Activated CD4-positive, alpha-beta memory T cell treated with anti-CD3 and anti-CD28 coated beads for 36 hours (primary cell): ENCODE results near the gene PLXNA2. TPM values are rescaled to one million over a fixed set of nuclear protein-coding genes. Genes with fewer than 3 reads are reported as not detected.

Source experiments
- CTCF ChIA-PET: fragments of 350-600 bp; sonication (Branson Sonifier 250); formaldehyde crosslinking; loops from one replicate; lab custom pipeline; 2021; ENCODE audit warnings: antibody characterized with exemption, inconsistent platforms; lab: Charles Lee
- POLR2A ChIA-PET: fragments of 350-600 bp; sonication (Branson Sonifier 250); formaldehyde crosslinking; loops from one replicate; lab custom pipeline; 2021; ENCODE audit warnings: antibody characterized with exemption; lab: Charles Lee
- DNase-seq: peaks from one replicate; pipeline ENCODE4 v3.0.0-alpha.2; 2020
- H3K27ac Mint-ChIP-seq: one replicate; pipeline ENCODE4 v1.8.0; 2021; ENCODE audit warnings: mixed read lengths
- H3K27me3 Mint-ChIP-seq: one replicate; pipeline ENCODE4 v1.8.0; 2021; ENCODE audit warnings: mixed read lengths
- H3K36me3 Mint-ChIP-seq: one replicate; pipeline ENCODE4 v1.8.0; 2021; ENCODE audit warnings: mixed read lengths
- H3K4me1 Mint-ChIP-seq: one replicate; pipeline ENCODE4 v1.8.0; 2021; ENCODE audit warnings: low read depth, mixed read lengths
- H3K4me3 Mint-ChIP-seq: one replicate; pipeline ENCODE4 v1.8.0; 2021; ENCODE audit warnings: mild to moderate bottlenecking, mixed read lengths
- H3K9me3 Mint-ChIP-seq: one replicate; pipeline ENCODE4 v1.8.0; 2021; ENCODE audit warnings: mixed read lengths
- intact Hi-C: fragments of 100-400 bp; cut with micrococcal nuclease; formaldehyde crosslinking; loops from one replicate; pipeline ENCODE4 v1.15.1; 2023
- total RNA-seq, 2 experiments: library from RNA; stranded (reverse); gene quantifications; one replicate each; pipeline ENCODE4 v1.2.3, GENCODE V29; 2021

Gene PLXNA2
- total RNA-seq, 2 experiments from 2014 or later, result 0.29 to 0.34 TPM

GRCh38 chr1:208192995-208193394 is 51.2 kb downstream of the PLXNA2 start:
- CTCF ChIA-PET, result no interaction called here
- Mint-ChIP-seq H3K9me3 (no peaks in the 10 kb centered on the region), H3K4me1 (peaks cover 10% of the 10 kb centered on the region), H3K36me3 (no peaks in the 10 kb centered on the region), H3K27me3 (no peaks in the 10 kb centered on the region), H3K4me3 (no peak overlapping the region), H3K27ac (no peak overlapping the region)
- POLR2A ChIA-PET, result no interaction called here
- DNase-seq, result no peak
- intact Hi-C loops, result no loop called here

- intact Hi-C loops, result no loop called here
- ChIA-PET POLR2A (no interaction called here), CTCF (no interaction called here)
- Mint-ChIP-seq H3K36me3 (no peaks in the 10 kb centered on the region), H3K4me1 (peaks cover 10% of the 10 kb centered on the region), H3K27ac (no peak overlapping the region), H3K9me3 (no peaks in the 10 kb centered on the region), H3K27me3 (peaks cover under 1% of the 10 kb centered on the region), H3K4me3 (no peak overlapping the region)
- DNase-seq, result no peak
These were observed 53.4 kb downstream of the PLXNA2 start for GRCh38 chr1:208190784-208191183.

GRCh38 chr1:208189716-208190115 is 54.5 kb downstream of the PLXNA2 start:
- peaks cover 3% of the 10 kb centered on the region for H3K27me3 Mint-ChIP-seq
- H3K36me3 Mint-ChIP-seq, result no peaks in the 10 kb centered on the region
- H3K27ac Mint-ChIP-seq, result no peak overlapping the region
- no peak overlapping the region for H3K4me3 Mint-ChIP-seq
- ChIA-PET POLR2A (no interaction called here), CTCF (interaction anchor here (1.0 kb wide), 1 partner anchor 55 kb away, joined by 3 read pairs; no protein-coding TSS in a partner anchor)
- no peak for DNase-seq
- no peaks in the 10 kb centered on the region for H3K9me3 Mint-ChIP-seq
- intact Hi-C loops, result no loop called here
- peaks cover 10% of the 10 kb centered on the region for H3K4me1 Mint-ChIP-seq

GRCh38 chr1:208189183-208189582 is 55.0 kb downstream of the PLXNA2 start:
- H3K4me3 Mint-ChIP-seq, result no peak overlapping the region
- intact Hi-C loops, result no loop called here
- ChIA-PET POLR2A (no interaction called here), CTCF (interaction anchor here (1.0 kb wide), 1 partner anchor 56 kb away, joined by 3 read pairs; no protein-coding TSS in a partner anchor)
- H3K27ac Mint-ChIP-seq, result no peak overlapping the region
- H3K4me1 Mint-ChIP-seq, result peaks cover 10% of the 10 kb centered on the region
- DNase-seq, result no peak
- H3K36me3 Mint-ChIP-seq, result no peaks in the 10 kb centered on the region
- peaks cover 3% of the 10 kb centered on the region for H3K27me3 Mint-ChIP-seq
- no peaks in the 10 kb centered on the region for H3K9me3 Mint-ChIP-seq

DNA sequence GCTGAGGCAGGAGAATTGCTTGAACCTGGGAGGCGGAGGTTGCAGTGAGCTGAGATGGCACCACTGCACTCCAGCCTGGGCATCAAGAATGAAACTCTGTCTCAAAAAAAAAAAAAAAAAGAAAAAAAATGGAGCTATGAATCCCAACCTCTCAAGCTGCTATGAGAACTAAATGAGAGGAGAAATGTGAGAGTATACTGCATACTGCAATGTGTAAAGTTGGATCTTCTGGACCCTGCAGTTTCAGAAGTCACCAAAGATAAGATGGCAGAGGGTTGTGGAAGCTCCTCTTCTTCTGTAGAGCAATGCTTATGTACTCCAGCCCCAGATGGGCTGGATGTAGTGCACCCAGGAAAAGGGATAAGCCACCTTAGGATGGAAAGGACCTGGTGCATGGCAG is 55.6 kb downstream of the PLXNA2 start:
- Mint-ChIP-seq H3K36me3 (no peaks in the 10 kb centered on the region), H3K9me3 (no peaks in the 10 kb centered on the region), H3K4me3 (no peak overlapping the region), H3K27ac (no peak overlapping the region), H3K4me1 (peaks cover 10% of the 10 kb centered on the region), H3K27me3 (peaks cover 3% of the 10 kb centered on the region)
- no peak for DNase-seq
- POLR2A ChIA-PET, result no interaction called here
- CTCF ChIA-PET, result no interaction called here
- intact Hi-C loops, result no loop called here

GRCh38 chr1:208187499-208188041 is 56.6 kb downstream of the PLXNA2 start:
- H3K4me1 Mint-ChIP-seq, result peaks cover 10% of the 10 kb centered on the region
- H3K27me3 Mint-ChIP-seq, result peaks cover 8% of the 10 kb centered on the region
- POLR2A ChIA-PET, result no interaction called here
- DNase-seq, result no peak
- no peak overlapping the region for H3K4me3 Mint-ChIP-seq
- intact Hi-C loops, result no loop called here
- no peaks in the 10 kb centered on the region for H3K9me3 Mint-ChIP-seq
- CTCF ChIA-PET, result interaction anchor here (1.2 kb wide), 1 partner anchor 55 kb away, joined by 4 read pairs; no protein-coding TSS in a partner anchor
- H3K27ac Mint-ChIP-seq, result no peak overlapping the region
- H3K36me3 Mint-ChIP-seq, result no peaks in the 10 kb centered on the region

GRCh38 chr1:208185801-208186231 is 58.4 kb downstream of the PLXNA2 start:
- peaks cover 10% of the 10 kb centered on the region for H3K4me1 Mint-ChIP-seq
- POLR2A ChIA-PET, result no interaction called here

DNA sequence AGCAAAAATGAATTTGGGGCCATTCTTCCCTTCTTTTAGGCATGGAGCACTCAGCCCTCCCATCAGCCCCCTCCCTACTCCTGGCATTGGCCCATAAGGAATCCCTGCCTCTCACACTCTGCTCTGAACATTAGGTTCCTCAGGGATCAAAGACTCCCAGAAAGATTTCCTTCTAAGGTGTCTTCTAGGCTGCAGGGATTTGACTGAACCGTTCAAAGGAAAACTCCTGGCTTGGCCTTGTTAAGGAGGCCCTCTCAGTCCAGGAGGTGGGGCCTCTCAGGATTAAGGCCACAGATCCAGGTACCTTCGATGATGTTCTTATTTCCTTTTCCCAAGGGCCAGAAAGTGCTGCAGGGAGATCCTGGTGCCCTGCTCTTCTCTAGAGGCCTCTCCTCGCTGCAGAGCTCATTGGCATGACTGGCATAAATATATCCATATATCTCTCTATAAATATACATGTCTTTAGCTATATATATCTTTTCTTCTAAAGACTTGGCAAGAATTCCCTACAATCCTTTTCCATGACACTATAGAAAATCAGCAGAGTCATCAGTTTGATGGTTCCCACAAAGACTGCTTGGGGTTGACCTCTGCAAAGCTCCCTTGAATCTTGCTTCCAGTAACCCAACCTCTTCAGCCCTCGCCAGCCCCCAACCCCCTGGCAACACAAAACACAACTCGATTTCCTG is 59.1 kb downstream of the PLXNA2 start:
- Mint-ChIP-seq H3K27ac (no peak overlapping the region), H3K36me3 (no peaks in the 10 kb centered on the region), H3K4me1 (peaks cover 10% of the 10 kb centered on the region), H3K27me3 (peaks cover 11% of the 10 kb centered on the region), H3K4me3 (no peak overlapping the region), H3K9me3 (no peaks in the 10 kb centered on the region)
- intact Hi-C loops, result no loop called here
- no peak for DNase-seq
- ChIA-PET CTCF (interaction anchor here (1.3 kb wide), 1 partner anchor 53 kb away, joined by 4 read pairs; no protein-coding TSS in a partner anchor), POLR2A (no interaction called here)

More at GRCh38 chr1:208185801-208186231, 58.4 kb downstream of the PLXNA2 start:
- Mint-ChIP-seq H3K36me3 (no peaks in the 10 kb centered on the region), H3K9me3 (no peaks in the 10 kb centered on the region), H3K27ac (no peak overlapping the region), H3K27me3 (peaks cover 10% of the 10 kb centered on the region), H3K4me3 (no peak overlapping the region)
- DNase-seq, result no peak
- CTCF ChIA-PET, result no interaction called here
- intact Hi-C loops, result no loop called here

- Mint-ChIP-seq H3K9me3 (no peaks in the 10 kb centered on the region), H3K27me3 (peaks cover 11% of the 10 kb centered on the region), H3K27ac (no peak overlapping the region), H3K36me3 (no peaks in the 10 kb centered on the region), H3K4me3 (no peak overlapping the region), H3K4me1 (peaks cover 5% of the 10 kb centered on the region)
- ChIA-PET POLR2A (no interaction called here), CTCF (interaction anchor here (1.3 kb wide), 1 partner anchor 52 kb away, joined by 4 read pairs; no protein-coding TSS in a partner anchor)
- no peak for DNase-seq
- intact Hi-C loops, result no loop called here
These were observed 59.9 kb downstream of the PLXNA2 start for GRCh38 chr1:208183977-208184911.

GRCh38 chr1:208182880-208183645 is 61.1 kb downstream of the PLXNA2 start:
- intact Hi-C loops, result no loop called here
- H3K36me3 Mint-ChIP-seq, result no peaks in the 10 kb centered on the region
- no peak overlapping the region for H3K4me3 Mint-ChIP-seq
- H3K4me1 Mint-ChIP-seq, result no peaks in the 10 kb centered on the region
- peaks cover 11% of the 10 kb centered on the region for H3K27me3 Mint-ChIP-seq
- CTCF ChIA-PET, result no interaction called here
- no peak for DNase-seq
- H3K27ac Mint-ChIP-seq, result no peak overlapping the region
- H3K9me3 Mint-ChIP-seq, result no peaks in the 10 kb centered on the region
- POLR2A ChIA-PET, result no interaction called here

DNA sequence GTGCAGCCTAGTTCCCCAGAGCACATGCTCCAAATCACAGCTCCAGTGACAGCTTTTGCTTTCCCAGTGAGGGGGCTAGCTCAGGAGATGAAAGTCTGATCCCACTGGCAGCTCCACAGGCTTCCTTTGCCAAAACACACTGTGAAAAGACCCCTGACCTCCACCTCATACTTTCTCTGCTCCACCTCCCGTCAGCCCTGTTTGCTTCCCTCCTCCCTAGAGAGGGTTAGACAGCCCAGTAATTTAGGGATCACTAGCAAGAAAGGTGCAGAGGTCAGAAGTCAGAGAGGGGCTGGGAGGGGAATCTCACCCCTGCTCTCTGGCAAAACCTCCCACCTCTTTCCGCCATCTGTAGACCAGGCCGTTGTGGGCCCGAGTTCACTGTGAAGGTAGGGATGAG is 62.8 kb downstream of the PLXNA2 start:
- peaks cover 11% of the 10 kb centered on the region for H3K27me3 Mint-ChIP-seq
- CTCF ChIA-PET, result interaction anchor here (1.1 kb wide), 1 partner anchor 49 kb away, joined by 3 read pairs; no protein-coding TSS in a partner anchor

More for the DNA sequence above, 62.8 kb downstream of the PLXNA2 start:
- DNase-seq, result no peak
- H3K36me3 Mint-ChIP-seq, result no peaks in the 10 kb centered on the region
- H3K9me3 Mint-ChIP-seq, result no peaks in the 10 kb centered on the region
- intact Hi-C loops, result no loop called here
- H3K4me1 Mint-ChIP-seq, result no peaks in the 10 kb centered on the region
- H3K27ac Mint-ChIP-seq, result no peak overlapping the region
- POLR2A ChIA-PET, result no interaction called here
- H3K4me3 Mint-ChIP-seq, result no peak overlapping the region
